Stimulated activated CD8-positive, alpha-beta memory T cell treated with anti-CD3 and anti-CD28 coated beads, Interleukin-12 subunit alpha, Interleukin-12 subunit beta, amount 100 ng/mL, for 4 hours (primary cell): Measurements from ENCODE around the gene SCMH1.
"Not testable (repeated sequence)": the region's sequence is repeated elsewhere in the genome, so short reads cannot be mapped to it uniquely, and the experiment has no call there.

Source experiments
- DNase-seq: peaks from one replicate; pipeline ENCODE4 v3.0.0-alpha.2; 2020; ENCODE audit warnings: low read depth

The SCMH1 gene

GRCh38 chr1:41152622-41153044 is 89.5 kb downstream of the SCMH1 start:
- no peak for DNase-seq

- DNase-seq, result no peak
Measured at GRCh38 chr1:41151846-41152245, 90.3 kb downstream of the SCMH1 start.

- DNase-seq, result no peak
Measured at GRCh38 chr1:41149570-41149969, 92.5 kb downstream of the SCMH1 start.

GRCh38 chr1:41144285-41144684 is 97.8 kb downstream of the SCMH1 start:
- no peak for DNase-seq

GRCh38 chr1:41138549-41138948 is 103.6 kb downstream of the SCMH1 start:
- DNase-seq, result no peak

- no peak for DNase-seq
Measured at GRCh38 chr1:41135196-41135947, 106.7 kb downstream of the SCMH1 start.

GRCh38 chr1:41134325-41134724 is 107.8 kb downstream of the SCMH1 start:
- DNase-seq, result not testable (repeated sequence)

- no peak for DNase-seq
Measured at GRCh38 chr1:41122851-41123518, 119.1 kb downstream of the SCMH1 start.

GRCh38 chr1:41122148-41122547 is 120.0 kb downstream of the SCMH1 start:
- DNase-seq, result no peak

- DNase-seq, result no peak
Measured at GRCh38 chr1:41118645-41119044, 123.5 kb downstream of the SCMH1 start.

GRCh38 chr1:41117241-41117640 is 124.9 kb downstream of the SCMH1 start:
- not testable (repeated sequence) for DNase-seq

- DNase-seq, result no peak
Measured at GRCh38 chr1:41110736-41111135, 131.4 kb downstream of the SCMH1 start.

- DNase-seq, result no peak
Measured at GRCh38 chr1:41110286-41110685, 131.8 kb downstream of the SCMH1 start.

- no peak for DNase-seq
Measured at GRCh38 chr1:41109310-41110197, 132.6 kb downstream of the SCMH1 start.

- DNase-seq, result no peak
Measured at GRCh38 chr1:41108696-41109275, 133.3 kb downstream of the SCMH1 start.

- no peak for DNase-seq
Measured at GRCh38 chr1:41103766-41104165, 138.3 kb downstream of the SCMH1 start.

GRCh38 chr1:41102653-41103052 is 139.5 kb downstream of the SCMH1 start:
- DNase-seq, result no peak

- DNase-seq, result no peak
Measured at GRCh38 chr1:41101950-41102607, 140.0 kb downstream of the SCMH1 start.

GRCh38 chr1:41101076-41101475 is 141.0 kb downstream of the SCMH1 start:
- DNase-seq, result no peak

- DNase-seq, result no peak
Measured at GRCh38 chr1:41100170-41100569, 141.9 kb downstream of the SCMH1 start.

- DNase-seq, result no peak
Measured at GRCh38 chr1:41098730-41099460, 143.2 kb downstream of the SCMH1 start.
